HEK293 (cell line): ENCODE results near the gene CLGN.

Experiments
- EGR2 ChIP-seq: fragments of 450-650 bp; formaldehyde crosslinking; IDR thresholded peaks from 2 replicates; pipeline ENCODE4 v1.5.1; 2016; ENCODE audit warnings: low read depth, missing biosample characterization, missing genetic modification characterization
- MYNN ChIP-seq: fragments of 450-650 bp; formaldehyde crosslinking; IDR thresholded peaks from 2 replicates; pipeline ENCODE4 v1.5.1; 2016; ENCODE audit warnings: missing biosample characterization, missing genetic modification characterization, borderline replicate concordance
- REPIN1 ChIP-seq: fragments of 450-650 bp; formaldehyde crosslinking; IDR thresholded peaks from 2 replicates; pipeline ENCODE4 v1.5.1; 2017; ENCODE audit warnings: missing biosample characterization, missing genetic modification characterization, low read depth
- SCRT2 ChIP-seq: fragments of 450-650 bp; formaldehyde crosslinking; IDR thresholded peaks from 2 replicates; pipeline ENCODE4 v1.5.1; 2016; ENCODE audit warnings: missing biosample characterization, missing genetic modification characterization
- ZFP41 ChIP-seq: fragments of 450-650 bp; formaldehyde crosslinking; IDR thresholded peaks from 2 replicates; pipeline ENCODE4 v1.5.1; 2016; ENCODE audit warnings: missing biosample characterization, missing genetic modification characterization, borderline replicate concordance
- ZFP69B ChIP-seq: fragments of 450-650 bp; formaldehyde crosslinking; IDR thresholded peaks from 2 replicates; pipeline ENCODE4 v1.5.1; 2016; ENCODE audit warnings: missing biosample characterization, missing genetic modification characterization
- ZNF112 ChIP-seq: fragments of 450-650 bp; formaldehyde crosslinking; IDR thresholded peaks from 2 replicates; pipeline ENCODE4 v1.5.0; 2017; ENCODE audit warnings: missing biosample characterization, missing genetic modification characterization
- ZNF202 ChIP-seq: fragments of 450-650 bp; formaldehyde crosslinking; IDR thresholded peaks from 2 replicates; pipeline ENCODE4 v1.5.1; 2016; ENCODE audit warnings: missing biosample characterization, missing genetic modification characterization, borderline replicate concordance
- ZNF214 ChIP-seq: fragments of 450-650 bp; formaldehyde crosslinking; IDR thresholded peaks from 2 replicates; pipeline ENCODE4 v1.5.1; 2017; ENCODE audit warnings: missing biosample characterization, mild to moderate bottlenecking, missing genetic modification characterization, borderline replicate concordance
- ZNF23 ChIP-seq: fragments of 450-650 bp; formaldehyde crosslinking; IDR thresholded peaks from 2 replicates; pipeline ENCODE4 v1.5.1; 2016; ENCODE audit warnings: missing biosample characterization, missing genetic modification characterization, borderline replicate concordance
- ZNF266 ChIP-seq: fragments of 450-650 bp; formaldehyde crosslinking; IDR thresholded peaks from 2 replicates; pipeline ENCODE4 v1.5.1; 2016; ENCODE audit warnings: missing biosample characterization, missing genetic modification characterization, low read depth
- ZNF324 ChIP-seq: fragments of 450-650 bp; formaldehyde crosslinking; IDR thresholded peaks from 2 replicates; pipeline ENCODE4 v1.5.1; 2016; ENCODE audit warnings: missing biosample characterization, missing genetic modification characterization
- ZNF391 ChIP-seq: fragments of 450-650 bp; formaldehyde crosslinking; IDR thresholded peaks from 2 replicates; pipeline ENCODE4 v1.5.1; 2016; ENCODE audit warnings: low read depth, missing biosample characterization, missing genetic modification characterization, borderline replicate concordance
- ZNF549 ChIP-seq: fragments of 450-650 bp; IDR thresholded peaks from 2 replicates; pipeline ENCODE4 v1.5.1; 2018; ENCODE audit warnings: missing biosample characterization, missing genetic modification characterization, mild to moderate bottlenecking, inconsistent platforms, moderate library complexity
- ZNF561 ChIP-seq: fragments of 450-650 bp; IDR thresholded peaks from 2 replicates; pipeline ENCODE4 v1.5.1; 2018; ENCODE audit warnings: missing biosample characterization, missing genetic modification characterization, borderline replicate concordance
- ZNF658 ChIP-seq: fragments of 450-650 bp; formaldehyde crosslinking; IDR thresholded peaks from 2 replicates; pipeline ENCODE4; 2016; ENCODE audit warnings: missing biosample characterization, missing genetic modification characterization
- ZNF777 ChIP-seq: fragments of 450-650 bp; formaldehyde crosslinking; IDR thresholded peaks from 2 replicates; pipeline ENCODE4 v1.5.1; 2017; ENCODE audit warnings: missing biosample characterization, missing genetic modification characterization, borderline replicate concordance
- ZNF837 ChIP-seq: fragments of 450-650 bp; formaldehyde crosslinking; IDR thresholded peaks from 2 replicates; pipeline ENCODE4 v1.5.1; 2016; ENCODE audit warnings: missing biosample characterization, missing genetic modification characterization
- TF ChIP-seq, protein P1 (sequence below): fragments of 450-650 bp; formaldehyde crosslinking; IDR thresholded peaks from 2 replicates; pipeline ENCODE4 v1.5.1; 2016; ENCODE audit warnings: missing biosample characterization, missing genetic modification characterization
- TF ChIP-seq, protein P2 (sequence below): IDR thresholded peaks from 2 replicates; pipeline ENCODE4 v1.6.1; 2011; ENCODE audit warnings: mild to moderate bottlenecking, low read depth, low read length, borderline replicate concordance
- TF ChIP-seq, protein P3 (sequence below): fragments of 450-650 bp; formaldehyde crosslinking; IDR thresholded peaks from 2 replicates; pipeline ENCODE4 v1.5.1; 2016; ENCODE audit warnings: missing biosample characterization, missing genetic modification characterization
- TF ChIP-seq, protein P4 (sequence below): fragments of 450-650 bp; formaldehyde crosslinking; IDR thresholded peaks from 2 replicates; pipeline ENCODE4 v1.5.1; 2017; ENCODE audit warnings: missing biosample characterization, missing genetic modification characterization
- TF ChIP-seq, protein P5 (sequence below): fragments of 450-650 bp; formaldehyde crosslinking; optimal IDR thresholded peaks from 2 replicates; pipeline ENCODE3; 2016; ENCODE audit warnings: missing biosample characterization, mild to moderate bottlenecking, missing genetic modification characterization
- TF ChIP-seq, protein P6 (sequence below): fragments of 450-650 bp; formaldehyde crosslinking; IDR thresholded peaks from 2 replicates; pipeline ENCODE4 v1.5.1; 2016; ENCODE audit warnings: missing biosample characterization, missing genetic modification characterization
- TF ChIP-seq, protein P7 (sequence below): fragments of 450-650 bp; formaldehyde crosslinking; IDR thresholded peaks from 2 replicates; pipeline ENCODE4; 2016; ENCODE audit warnings: missing biosample characterization, missing genetic modification characterization
- TF ChIP-seq, protein P8 (sequence below): fragments of 450-650 bp; IDR thresholded peaks from 2 replicates; pipeline ENCODE4 v1.5.1; 2018; ENCODE audit warnings: missing biosample characterization, mild to moderate bottlenecking, missing genetic modification characterization

Gene CLGN

DNA sequence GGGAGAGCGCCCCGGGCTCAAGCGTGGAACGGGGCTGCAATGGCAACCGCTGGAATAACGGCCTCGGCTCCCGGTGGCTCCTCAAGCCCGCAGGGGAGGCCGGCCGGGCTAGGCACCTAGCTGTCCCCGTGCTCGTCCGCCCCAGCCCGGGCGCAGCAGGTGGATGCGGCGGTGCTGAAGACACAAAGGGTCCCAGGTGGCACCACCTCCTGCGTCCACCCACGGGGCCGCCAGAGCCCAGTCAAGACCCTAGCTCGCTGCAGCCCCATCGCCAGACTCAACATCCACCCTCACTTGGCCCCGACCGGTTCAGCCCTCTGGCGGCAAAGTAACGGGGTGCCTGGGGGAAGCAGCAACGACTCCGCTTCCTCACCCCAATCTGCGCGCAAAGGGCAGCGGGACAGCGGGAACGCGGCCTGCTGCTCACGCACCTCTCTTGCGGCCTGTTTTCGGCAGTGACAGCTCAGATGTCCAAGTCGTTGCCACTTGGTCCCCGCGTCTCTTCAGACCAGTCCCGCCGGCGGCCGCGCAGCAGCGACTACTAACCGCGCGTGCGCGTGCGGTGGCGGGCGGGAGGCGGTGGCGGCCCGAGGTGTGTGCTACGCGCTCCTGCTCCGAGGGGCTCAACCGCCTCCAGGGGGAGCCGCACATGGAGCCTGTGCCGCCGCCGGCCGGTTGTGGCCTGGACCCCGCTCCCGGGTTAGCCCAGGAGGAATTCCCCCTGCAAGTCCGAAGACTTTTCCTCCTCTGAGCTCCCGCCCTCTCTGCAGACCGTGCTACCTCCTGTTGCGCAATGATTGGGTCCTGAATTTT is at the start of gene CLGN (continued):
- TF ChIP-seq, protein P1, sequence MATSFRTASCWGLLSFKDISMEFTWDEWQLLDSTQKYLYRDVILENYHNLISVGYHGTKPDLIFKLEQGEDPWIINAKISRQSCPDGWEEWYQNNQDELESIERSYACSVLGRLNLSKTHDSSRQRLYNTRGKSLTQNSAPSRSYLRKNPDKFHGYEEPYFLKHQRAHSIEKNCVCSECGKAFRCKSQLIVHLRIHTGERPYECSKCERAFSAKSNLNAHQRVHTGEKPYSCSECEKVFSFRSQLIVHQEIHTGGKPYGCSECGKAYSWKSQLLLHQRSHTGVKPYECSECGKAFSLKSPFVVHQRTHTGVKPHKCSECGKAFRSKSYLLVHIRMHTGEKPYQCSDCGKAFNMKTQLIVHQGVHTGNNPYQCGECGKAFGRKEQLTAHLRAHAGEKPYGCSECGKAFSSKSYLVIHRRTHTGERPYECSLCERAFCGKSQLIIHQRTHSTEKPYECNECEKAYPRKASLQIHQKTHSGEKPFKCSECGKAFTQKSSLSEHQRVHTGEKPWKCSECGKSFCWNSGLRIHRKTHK (tag by site-specific recombination) = no peak
- TF ChIP-seq ZNF391 (tag by site-specific recombination) (no peak), ZNF549 (tag by site-specific recombination) (no peak), ZNF837 (tag by site-specific recombination) (no peak), ZFP41 (tag by site-specific recombination) (no peak), ZNF214 (no peak), ZNF777 (0 out of 2 replicates have a peak, but pooled peaks have one; percentile 15), ZNF266 (tag by site-specific recombination) (no peak), ZNF324 (tag by site-specific recombination) (no peak), ZNF112 (tag by site-specific recombination) (no peak), REPIN1 (tag by site-specific recombination) (no peak), ZNF658 (tag by site-specific recombination) (no peak), MYNN (tag by site-specific recombination) (no peak), SCRT2 (tag by site-specific recombination) (peak; percentile 81), ZNF202 (no peak), EGR2 (tag by site-specific recombination) (0 out of 2 replicates have a peak, but pooled peaks have one; percentile 26), ZNF561 (tag by site-specific recombination) (no peak), ZNF23 (no peak), ZFP69B (tag by site-specific recombination) (0 out of 2 replicates have a peak, but pooled peaks have one; percentile 8)
- TF ChIP-seq, protein P2, sequence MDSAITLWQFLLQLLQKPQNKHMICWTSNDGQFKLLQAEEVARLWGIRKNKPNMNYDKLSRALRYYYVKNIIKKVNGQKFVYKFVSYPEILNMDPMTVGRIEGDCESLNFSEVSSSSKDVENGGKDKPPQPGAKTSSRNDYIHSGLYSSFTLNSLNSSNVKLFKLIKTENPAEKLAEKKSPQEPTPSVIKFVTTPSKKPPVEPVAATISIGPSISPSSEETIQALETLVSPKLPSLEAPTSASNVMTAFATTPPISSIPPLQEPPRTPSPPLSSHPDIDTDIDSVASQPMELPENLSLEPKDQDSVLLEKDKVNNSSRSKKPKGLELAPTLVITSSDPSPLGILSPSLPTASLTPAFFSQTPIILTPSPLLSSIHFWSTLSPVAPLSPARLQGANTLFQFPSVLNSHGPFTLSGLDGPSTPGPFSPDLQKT = no peak
- TF ChIP-seq, protein P3, sequence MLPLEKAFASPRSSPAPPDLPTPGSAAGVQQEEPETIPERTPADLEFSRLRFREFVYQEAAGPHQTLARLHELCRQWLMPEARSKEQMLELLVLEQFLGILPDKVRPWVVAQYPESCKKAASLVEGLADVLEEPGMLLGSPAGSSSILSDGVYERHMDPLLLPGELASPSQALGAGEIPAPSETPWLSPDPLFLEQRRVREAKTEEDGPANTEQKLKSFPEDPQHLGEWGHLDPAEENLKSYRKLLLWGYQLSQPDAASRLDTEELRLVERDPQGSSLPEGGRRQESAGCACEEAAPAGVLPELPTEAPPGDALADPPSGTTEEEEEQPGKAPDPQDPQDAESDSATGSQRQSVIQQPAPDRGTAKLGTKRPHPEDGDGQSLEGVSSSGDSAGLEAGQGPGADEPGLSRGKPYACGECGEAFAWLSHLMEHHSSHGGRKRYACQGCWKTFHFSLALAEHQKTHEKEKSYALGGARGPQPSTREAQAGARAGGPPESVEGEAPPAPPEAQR = no peak
- TF ChIP-seq, protein P4, sequence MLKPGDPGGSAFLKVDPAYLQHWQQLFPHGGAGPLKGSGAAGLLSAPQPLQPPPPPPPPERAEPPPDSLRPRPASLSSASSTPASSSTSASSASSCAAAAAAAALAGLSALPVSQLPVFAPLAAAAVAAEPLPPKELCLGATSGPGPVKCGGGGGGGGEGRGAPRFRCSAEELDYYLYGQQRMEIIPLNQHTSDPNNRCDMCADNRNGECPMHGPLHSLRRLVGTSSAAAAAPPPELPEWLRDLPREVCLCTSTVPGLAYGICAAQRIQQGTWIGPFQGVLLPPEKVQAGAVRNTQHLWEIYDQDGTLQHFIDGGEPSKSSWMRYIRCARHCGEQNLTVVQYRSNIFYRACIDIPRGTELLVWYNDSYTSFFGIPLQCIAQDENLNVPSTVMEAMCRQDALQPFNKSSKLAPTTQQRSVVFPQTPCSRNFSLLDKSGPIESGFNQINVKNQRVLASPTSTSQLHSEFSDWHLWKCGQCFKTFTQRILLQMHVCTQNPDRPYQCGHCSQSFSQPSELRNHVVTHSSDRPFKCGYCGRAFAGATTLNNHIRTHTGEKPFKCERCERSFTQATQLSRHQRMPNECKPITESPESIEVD (tag by site-specific recombination) = no peak
- TF ChIP-seq, protein P5, sequence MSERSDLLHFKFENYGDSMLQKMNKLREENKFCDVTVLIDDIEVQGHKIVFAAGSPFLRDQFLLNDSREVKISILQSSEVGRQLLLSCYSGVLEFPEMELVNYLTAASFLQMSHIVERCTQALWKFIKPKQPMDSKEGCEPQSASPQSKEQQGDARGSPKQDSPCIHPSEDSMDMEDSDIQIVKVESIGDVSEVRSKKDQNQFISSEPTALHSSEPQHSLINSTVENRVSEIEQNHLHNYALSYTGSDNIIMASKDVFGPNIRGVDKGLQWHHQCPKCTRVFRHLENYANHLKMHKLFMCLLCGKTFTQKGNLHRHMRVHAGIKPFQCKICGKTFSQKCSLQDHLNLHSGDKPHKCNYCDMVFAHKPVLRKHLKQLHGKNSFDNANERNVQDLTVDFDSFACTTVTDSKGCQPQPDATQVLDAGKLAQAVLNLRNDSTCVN (tag by site-specific recombination) = peak; percentile 95
- TF ChIP-seq, protein P6, sequence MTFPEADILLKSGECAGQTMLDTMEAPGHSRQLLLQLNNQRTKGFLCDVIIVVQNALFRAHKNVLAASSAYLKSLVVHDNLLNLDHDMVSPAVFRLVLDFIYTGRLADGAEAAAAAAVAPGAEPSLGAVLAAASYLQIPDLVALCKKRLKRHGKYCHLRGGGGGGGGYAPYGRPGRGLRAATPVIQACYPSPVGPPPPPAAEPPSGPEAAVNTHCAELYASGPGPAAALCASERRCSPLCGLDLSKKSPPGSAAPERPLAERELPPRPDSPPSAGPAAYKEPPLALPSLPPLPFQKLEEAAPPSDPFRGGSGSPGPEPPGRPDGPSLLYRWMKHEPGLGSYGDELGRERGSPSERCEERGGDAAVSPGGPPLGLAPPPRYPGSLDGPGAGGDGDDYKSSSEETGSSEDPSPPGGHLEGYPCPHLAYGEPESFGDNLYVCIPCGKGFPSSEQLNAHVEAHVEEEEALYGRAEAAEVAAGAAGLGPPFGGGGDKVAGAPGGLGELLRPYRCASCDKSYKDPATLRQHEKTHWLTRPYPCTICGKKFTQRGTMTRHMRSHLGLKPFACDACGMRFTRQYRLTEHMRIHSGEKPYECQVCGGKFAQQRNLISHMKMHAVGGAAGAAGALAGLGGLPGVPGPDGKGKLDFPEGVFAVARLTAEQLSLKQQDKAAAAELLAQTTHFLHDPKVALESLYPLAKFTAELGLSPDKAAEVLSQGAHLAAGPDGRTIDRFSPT (tag by site-specific recombination) = no peak
- TF ChIP-seq, protein P7, sequence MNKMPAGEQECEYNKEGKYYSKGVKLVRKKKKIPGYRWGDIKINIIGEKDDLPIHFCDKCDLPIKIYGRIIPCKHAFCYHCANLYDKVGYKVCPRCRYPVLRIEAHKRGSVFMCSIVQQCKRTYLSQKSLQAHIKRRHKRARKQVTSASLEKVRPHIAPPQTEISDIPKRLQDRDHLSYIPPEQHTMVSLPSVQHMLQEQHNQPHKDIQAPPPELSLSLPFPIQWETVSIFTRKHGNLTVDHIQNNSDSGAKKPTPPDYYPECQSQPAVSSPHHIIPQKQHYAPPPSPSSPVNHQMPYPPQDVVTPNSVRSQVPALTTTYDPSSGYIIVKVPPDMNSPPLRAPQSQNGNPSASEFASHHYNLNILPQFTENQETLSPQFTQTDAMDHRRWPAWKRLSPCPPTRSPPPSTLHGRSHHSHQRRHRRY (tag by site-specific recombination) = no peak
- TF ChIP-seq, protein P8, sequence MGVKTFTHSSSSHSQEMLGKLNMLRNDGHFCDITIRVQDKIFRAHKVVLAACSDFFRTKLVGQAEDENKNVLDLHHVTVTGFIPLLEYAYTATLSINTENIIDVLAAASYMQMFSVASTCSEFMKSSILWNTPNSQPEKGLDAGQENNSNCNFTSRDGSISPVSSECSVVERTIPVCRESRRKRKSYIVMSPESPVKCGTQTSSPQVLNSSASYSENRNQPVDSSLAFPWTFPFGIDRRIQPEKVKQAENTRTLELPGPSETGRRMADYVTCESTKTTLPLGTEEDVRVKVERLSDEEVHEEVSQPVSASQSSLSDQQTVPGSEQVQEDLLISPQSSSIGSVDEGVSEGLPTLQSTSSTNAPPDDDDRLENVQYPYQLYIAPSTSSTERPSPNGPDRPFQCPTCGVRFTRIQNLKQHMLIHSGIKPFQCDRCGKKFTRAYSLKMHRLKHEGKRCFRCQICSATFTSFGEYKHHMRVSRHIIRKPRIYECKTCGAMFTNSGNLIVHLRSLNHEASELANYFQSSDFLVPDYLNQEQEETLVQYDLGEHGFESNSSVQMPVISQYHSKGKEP (tag by site-specific recombination) = no peak
